Parietal lobe (tissue), 2 donors: Measurements from ENCODE around the gene TUBB4A. TPM values are rescaled to one million over a fixed set of nuclear protein-coding genes. Genes with fewer than 3 reads are reported as not detected.

Experiments
- small RNA-seq: library from RNA; depleted of rRNA; stranded (forward); fragments of <200 nt; gene quantifications from one replicate; pipeline ENCODE3, GENCODE V24; 2014; ENCODE audit warnings: low replicate concordance
- total RNA-seq: library from RNA; depleted of rRNA; stranded (reverse); fragments of >200 nt; gene quantifications from one replicate; pipeline ENCODE4 v1.2.3, GENCODE V29; 2014

The TUBB4A gene
- total RNA-seq, result 215 TPM

DNA sequence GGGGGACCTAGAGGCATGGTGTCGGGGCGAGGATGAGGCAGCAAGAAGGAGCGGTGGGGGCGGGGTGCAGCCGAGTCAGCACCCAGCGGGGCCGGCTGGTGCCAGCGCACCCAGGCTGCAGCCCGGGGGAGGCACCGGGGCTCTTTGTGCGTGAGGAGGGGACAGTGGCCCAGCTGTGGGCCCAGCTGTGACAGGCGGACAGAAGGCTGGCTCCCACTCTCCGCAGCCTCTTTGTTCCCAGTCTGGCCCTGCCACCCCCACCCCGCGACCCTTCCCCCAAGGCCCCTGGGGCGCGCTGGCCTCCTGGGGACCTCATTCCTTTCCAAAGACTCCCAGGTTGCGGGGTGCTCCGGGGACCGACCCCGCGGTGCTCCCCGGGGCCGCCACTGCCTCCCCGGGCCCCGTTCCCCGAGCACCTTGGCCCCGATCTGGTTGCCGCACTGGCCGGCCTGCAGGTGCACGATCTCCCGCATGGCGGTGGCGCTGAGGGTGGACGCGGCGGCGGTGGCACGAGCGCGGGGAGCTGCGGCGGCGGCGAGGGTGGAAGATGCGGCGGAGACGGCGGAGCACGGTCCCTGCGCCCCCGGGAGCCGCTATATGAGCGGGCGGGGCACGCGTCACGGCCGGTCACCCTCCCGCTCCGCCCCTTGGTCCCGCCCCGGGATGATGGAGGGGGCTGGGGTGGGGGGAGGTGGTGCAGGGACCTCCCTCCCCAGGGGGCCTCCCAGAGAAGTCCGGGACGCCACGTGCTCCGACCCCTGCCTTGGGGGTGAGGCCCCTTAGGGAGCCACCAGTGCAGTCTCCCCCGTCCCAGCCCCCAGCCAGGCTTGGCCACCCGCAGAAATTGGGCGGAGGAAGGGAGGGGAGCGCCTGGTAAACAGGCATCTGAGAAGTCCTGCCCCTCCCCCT, at the start of gene TUBB4A:
Gene TUBB4A (minus strand): TSS at position 570 of the 909 bp plus-strand sequence. CDS start 97 bp downstream, at position 473.

DNA sequence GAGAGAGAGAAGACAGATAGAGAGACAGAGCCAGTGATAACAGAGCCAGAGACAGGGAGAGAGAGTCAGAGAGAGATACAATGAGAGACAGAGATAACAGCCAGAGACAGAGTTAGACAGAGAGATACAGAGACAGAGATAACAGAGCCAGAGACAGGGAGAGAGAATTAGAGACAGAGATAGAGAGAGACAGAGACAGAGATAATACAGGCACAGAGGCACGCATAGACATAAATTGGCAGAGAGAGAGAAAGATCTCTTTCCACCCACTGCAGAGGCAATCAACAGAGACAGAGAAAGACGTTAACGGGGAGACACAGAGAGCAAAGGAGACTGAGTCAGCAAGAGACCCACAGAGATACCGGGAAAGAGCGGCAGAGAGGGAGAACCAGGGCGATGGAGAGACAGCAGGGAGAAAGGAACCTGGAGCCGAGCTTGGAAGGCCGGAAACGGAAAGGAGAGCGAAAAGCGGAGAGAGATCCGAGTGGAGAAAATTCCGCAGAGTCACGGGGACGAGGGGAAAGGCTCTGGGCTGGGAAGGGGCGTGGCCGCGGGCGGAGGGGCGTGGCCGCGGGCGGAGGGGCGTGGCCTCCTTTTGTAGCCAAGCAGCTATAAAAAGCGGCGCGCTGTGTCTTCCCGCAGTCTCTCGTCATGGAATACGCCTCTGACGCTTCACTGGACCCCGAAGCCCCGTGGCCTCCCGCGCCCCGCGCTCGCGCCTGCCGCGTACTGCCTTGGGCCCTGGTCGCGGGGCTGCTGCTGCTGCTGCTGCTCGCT, 28.5 kb upstream of the TUBB4A start, which contains the start of gene TNFSF9:
Gene TNFSF9 (plus strand): TSS at position 641 of the 777 bp plus-strand sequence. CDS start 11 bp downstream, at position 652.

DNA sequence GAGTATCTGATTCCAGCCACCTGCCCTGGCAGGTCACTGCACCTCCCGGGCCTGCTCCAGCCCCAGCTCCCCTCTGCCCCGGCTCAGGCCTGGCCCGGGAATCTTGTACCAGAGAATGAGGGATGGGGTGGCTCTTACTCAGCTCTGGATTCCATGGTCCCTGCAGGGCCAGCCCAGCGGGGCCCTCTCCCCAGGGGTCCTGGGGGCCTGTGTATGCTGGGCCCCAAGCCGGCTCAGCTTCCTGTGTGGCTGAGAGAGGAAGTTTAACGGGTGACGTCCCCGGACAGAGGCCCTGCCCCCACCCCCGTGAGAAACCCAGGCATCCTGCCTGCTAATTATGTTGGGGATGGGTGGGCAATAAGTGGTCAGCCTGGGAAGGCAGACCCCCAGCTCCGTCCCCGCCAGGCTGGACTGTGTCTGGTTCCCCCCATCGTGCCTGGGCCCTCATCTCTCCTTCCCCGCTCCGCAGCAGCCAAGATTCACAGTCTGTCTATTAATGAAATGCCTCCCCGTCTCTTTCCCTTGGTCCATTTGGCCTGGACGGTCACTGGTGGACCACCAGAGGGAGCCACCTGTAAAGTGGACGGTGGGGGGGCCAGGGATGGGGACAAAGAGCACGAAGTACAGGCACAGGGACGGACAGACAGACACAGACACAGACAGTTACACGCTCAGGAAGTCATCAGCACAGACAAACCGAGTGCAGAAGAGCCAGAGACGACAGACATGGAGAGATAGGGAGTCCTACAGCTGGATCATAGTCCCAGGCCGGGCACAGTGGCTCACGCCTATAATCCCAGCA, 20.4 kb downstream of the TUBB4A start, which contains the start of gene DENND1C:
Gene DENND1C (minus strand): TSS at position 247 of the 802 bp plus-strand sequence. CDS start 92 bp downstream, at position 155.

DNA sequence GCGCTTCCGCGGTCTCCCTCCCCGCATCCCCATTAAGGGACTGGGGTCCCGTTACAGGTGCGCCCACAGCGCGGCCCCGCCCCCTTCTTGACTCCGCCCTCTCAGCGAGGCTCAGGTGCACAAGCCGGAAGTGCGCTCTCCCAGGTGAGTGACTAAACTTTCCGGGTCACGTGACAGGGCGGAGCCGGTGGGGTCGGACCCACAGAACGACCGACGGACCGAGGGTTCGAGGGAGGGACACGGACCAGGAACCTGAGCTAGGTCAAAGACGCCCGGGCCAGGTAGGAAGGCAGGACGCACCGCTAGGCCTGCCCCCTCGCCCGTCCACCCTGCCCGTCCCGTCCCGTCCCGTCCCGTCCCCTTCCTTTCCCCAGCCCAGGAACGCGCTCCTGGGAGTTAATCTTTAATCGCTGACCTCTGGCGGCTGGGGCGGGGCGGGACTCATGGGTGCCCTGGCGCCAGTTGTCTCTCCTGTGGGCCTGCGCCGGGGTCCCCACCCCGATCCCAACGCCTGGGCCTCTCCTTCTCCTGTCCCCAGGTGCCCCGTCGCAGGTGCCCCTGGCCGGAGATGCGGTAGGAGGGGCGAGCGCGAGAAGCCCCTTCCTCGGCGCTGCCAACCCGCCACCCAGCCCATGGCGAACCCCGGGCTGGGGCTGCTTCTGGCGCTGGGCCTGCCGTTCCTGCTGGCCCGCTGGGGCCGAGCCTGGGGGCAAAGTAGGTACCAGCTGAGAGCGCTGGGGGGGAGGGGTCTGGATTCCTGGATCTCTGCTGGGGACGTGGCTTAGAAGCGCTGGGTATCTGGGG, 37.8 kb downstream of the TUBB4A start, which contains the start of gene CRB3:
Gene CRB3 (plus strand): TSS at position 202 of the 804 bp plus-strand sequence. CDS start 431 bp downstream, at position 633.

DNA sequence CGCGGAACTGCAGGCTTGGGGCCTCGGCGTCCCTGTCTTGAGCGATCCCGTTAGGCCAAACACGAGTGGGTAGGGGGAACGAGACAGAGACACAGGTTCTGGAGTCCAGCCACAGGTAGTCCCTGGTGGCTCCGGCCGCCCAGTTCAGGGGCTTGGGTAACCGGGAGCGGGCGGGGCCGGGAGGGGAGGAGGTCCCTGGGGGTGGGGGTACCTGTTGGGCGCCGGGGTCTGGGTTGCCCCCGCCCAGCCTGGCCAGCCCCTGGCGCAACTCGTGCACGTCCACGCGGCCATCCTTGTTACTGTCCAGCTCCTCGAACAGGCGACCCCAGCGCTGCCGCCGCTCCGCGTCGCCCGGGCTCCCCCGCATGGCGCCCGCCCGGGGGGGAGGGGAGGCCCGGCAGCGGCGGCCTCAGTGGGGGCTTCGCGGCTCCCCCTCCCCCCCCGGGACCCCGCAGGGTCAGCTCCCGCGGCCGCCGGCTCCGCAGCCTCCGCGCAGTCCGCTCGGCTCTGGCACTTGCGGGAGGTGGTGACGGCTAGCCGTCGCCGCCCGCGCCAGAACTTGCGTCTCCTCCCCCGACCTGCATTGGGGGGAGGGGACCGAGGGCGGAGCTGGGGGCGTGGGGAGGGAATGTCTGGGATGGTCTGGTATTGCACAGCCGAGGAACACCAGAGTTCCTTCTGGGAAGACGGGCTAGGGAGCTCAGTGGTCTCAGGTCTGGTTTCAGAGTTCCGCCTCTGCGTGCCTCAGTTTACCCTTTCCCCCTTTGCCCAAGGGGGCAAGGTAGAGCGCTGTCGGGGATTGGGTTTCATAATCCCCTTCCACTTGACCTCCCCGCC, 42.6 kb downstream of the TUBB4A start, which contains the start of gene SLC25A23:
Gene SLC25A23 (minus strand): TSS at position 531 of the 837 bp plus-strand sequence. CDS start 164 bp downstream, at position 367.

Small RNAs within 50 kb of the gene (small RNA-seq; reads per million reads assigned to genes)
- gene AC010503.2, result not detected

Other genes starting within 250 kb of the TUBB4A start
- 11.0 TPM for gene MLLT1, start 222.3 kb downstream of the TUBB4A start, total RNA-seq
- not detected for gene ACER1, start 168.7 kb downstream of the TUBB4A start, total RNA-seq
- gene CLPP, start 140.8 kb downstream of the TUBB4A start, total RNA-seq, result 29.1 TPM
- 22.2 TPM for gene ALKBH7, start 129.5 kb downstream of the TUBB4A start, total RNA-seq
- gene PSPN, start 126.4 kb downstream of the TUBB4A start, total RNA-seq, result 3.1 TPM
- 40.4 TPM for gene GTF2F1, start 109.1 kb downstream of the TUBB4A start, total RNA-seq
- gene KHSRP, start 77.5 kb downstream of the TUBB4A start, total RNA-seq, result 128 TPM
- gene SLC25A41, start 68.5 kb downstream of the TUBB4A start, total RNA-seq, result 0.63 TPM
- gene SLC25A23, start 42.5 kb downstream of the TUBB4A start, total RNA-seq, result 23.8 TPM
- not detected for gene CRB3, start 38.0 kb downstream of the TUBB4A start, total RNA-seq
- gene DENND1C, start 20.5 kb downstream of the TUBB4A start, total RNA-seq, result not detected
- gene TNFSF9, start 28.7 kb upstream of the TUBB4A start, total RNA-seq, result 1.9 TPM
- gene CD70, start 88.8 kb upstream of the TUBB4A start, total RNA-seq, result not detected
- gene TNFSF14, start 167.9 kb upstream of the TUBB4A start, total RNA-seq, result not detected
- 35.4 TPM for gene C3, start 218.3 kb upstream of the TUBB4A start, total RNA-seq
- gene GPR108, start 235.3 kb upstream of the TUBB4A start, total RNA-seq, result 14.1 TPM
- gene TRIP10, start 237.4 kb upstream of the TUBB4A start, total RNA-seq, result 2.5 TPM